K562 (cell line): ENCODE data around the gene LRP1-AS. TPM values are rescaled to one million over a fixed set of nuclear protein-coding genes. Genes with fewer than 3 reads are reported as not detected.

Experiments used
- ATF6 ChIP-seq: sonication (generic); formaldehyde crosslinking; IDR thresholded peaks from 2 replicates; pipeline ENCODE4 v1.4.0; 2020; ENCODE audit warnings: mild to moderate bottlenecking, missing genetic modification reagents
- BMI1 ChIP-seq: fragments of 150-350 bp; IDR thresholded peaks from 2 replicates; pipeline ENCODE4 v1.6.1; 2014; ENCODE audit warnings: low read length
- E2F6 ChIP-seq, 2 experiments: IDR thresholded peaks; 2 replicates each; pipeline ENCODE4 v1.6.1; 2011; ENCODE audit warnings: borderline replicate concordance in 1 of 2, control low read depth in 1 of 2, low read depth in 1 of 2, low read length in 1 of 2, mild to moderate bottlenecking in 1 of 2, mixed read lengths in 1 of 2, moderate library complexity in 1 of 2; ENCODE audit not compliant: insufficient read depth in 1 of 2, insufficient read length in 1 of 2, poor library complexity in 1 of 2, severe bottlenecking in 1 of 2; ENCODE audit errors: extremely low read depth in 1 of 2
- EP300 ChIP-seq: IDR thresholded peaks from 2 replicates; pipeline ENCODE4 v1.6.1; 2012; ENCODE audit warnings: low read length, improper control_type of control experiment
- ID3 ChIP-seq, 2 experiments: fragments of 250-450 bp in 1 of 2; fragments of 450-650 bp in 1 of 2; sonication (Bioruptor Pico) in 1 of 2; IDR thresholded peaks; 2 replicates each; pipeline versions ENCODE4 v1.6.1 to v1.8.0; 2016 to 2021; ENCODE audit warnings: mild to moderate bottlenecking in 2 of 2, moderate library complexity in 2 of 2, missing compliant biosample characterization in 1 of 2, missing genetic modification characterization in 1 of 2
- LCOR ChIP-seq: sonication (generic); formaldehyde crosslinking; IDR thresholded peaks from 2 replicates; pipeline ENCODE4 v1.8.0; 2022; ENCODE audit warnings: mild to moderate bottlenecking, missing genetic modification reagents
- NCOR1 ChIP-seq: fragments of 450-650 bp; IDR thresholded peaks from 2 replicates; pipeline ENCODE4 v1.6.1; 2016; ENCODE audit warnings: mild to moderate bottlenecking, moderate library complexity
- PKNOX1 ChIP-seq: fragments of 450-650 bp; IDR thresholded peaks from 2 replicates; pipeline ENCODE4 v1.6.1; 2016
- POLR2AphosphoS5 ChIP-seq: IDR thresholded peaks from 2 replicates; pipeline ENCODE4 v1.6.1; 2011; ENCODE audit warnings: mild to moderate bottlenecking, low read depth, low read length, moderate library complexity; ENCODE audit not compliant: control insufficient read depth, insufficient read depth
- RCOR1 ChIP-seq, 2 experiments: IDR thresholded peaks; 2 replicates each; pipeline ENCODE4 v1.6.1; 2012; ENCODE audit warnings: low read depth in 2 of 2, low read length in 2 of 2, borderline replicate concordance in 1 of 2, improper control_type of control experiment in 1 of 2
- SIRT6 ChIP-seq: IDR thresholded peaks from one replicate; pipeline ENCODE4 v1.6.1; 2012; ENCODE audit warnings: low read depth, mild to moderate bottlenecking, control low read depth, inconsistent platforms, low read length, moderate library complexity
- SPI1 ChIP-seq: IDR thresholded peaks from 2 replicates; pipeline ENCODE4 v1.6.1; 2011; ENCODE audit warnings: low read depth, low read length, control low read depth, borderline replicate concordance
- TEAD4 ChIP-seq, 2 experiments: sonication (generic) in 1 of 2; formaldehyde crosslinking in 1 of 2; IDR thresholded peaks; 2 replicates each; pipeline versions ENCODE4 v1.6.1 to v1.8.0; 2012 to 2022; ENCODE audit warnings: borderline replicate concordance in 1 of 2, inconsistent platforms in 1 of 2, low read length in 1 of 2, mild to moderate bottlenecking in 1 of 2, missing genetic modification reagents in 1 of 2
- THAP12 ChIP-seq: fragments of 250-450 bp; sonication (Bioruptor Pico); IDR thresholded peaks from 2 replicates; pipeline ENCODE4 v1.9.0; 2021; ENCODE audit warnings: mild to moderate bottlenecking, inconsistent platforms
- ZBTB7A ChIP-seq: IDR thresholded peaks from 2 replicates; pipeline ENCODE4 v1.6.1; 2011; ENCODE audit warnings: low read depth, mild to moderate bottlenecking, low read length, moderate library complexity, borderline replicate concordance; ENCODE audit not compliant: control insufficient read depth
- ZNF695 ChIP-seq: fragments of 450-650 bp; formaldehyde crosslinking; IDR thresholded peaks from 2 replicates; pipeline ENCODE4 v1.4.0; 2020; ENCODE audit warnings: mild to moderate bottlenecking, moderate library complexity
- polyA plus RNA-seq, 8 experiments: library from polyadenylated mRNA; depleted of rRNA in 4 of 8; stranded (reverse) in 5 of 8; unstranded in 3 of 8; fragments of >200 nt; fragmentation: Nextera tagmentation in 2 of 8; fragmentation: Illumina TruSeq in 1 of 8; extraction: Ambion mirVana in 2 of 8; extraction: Trizol in 1 of 8; gene quantifications; 2 replicates each; pipeline versions ENCODE4 v1.2.1 to v1.2.3, GENCODE V29; 2011 to 2014; ENCODE audit warnings: inconsistent platforms in 1 of 8, missing spikeins in 1 of 8
- total RNA-seq, 7 experiments: library from RNA; depleted of rRNA in 6 of 7; stranded (reverse); fragments of >200 nt in 6 of 7; fragmentation: Illumina TruSeq in 2 of 7; extraction: Trizol in 2 of 7; gene quantifications; 2 replicates each; pipeline versions ENCODE4 v1.2.1 to v1.2.3, GENCODE V29; 2011 to 2021; ENCODE audit warnings: low replicate concordance in 1 of 7

The LRP1-AS gene
- total and polyA plus RNA-seq, 9 of the 15 experiments (the other 6 are each of a cell fraction or from before 2014, with no cell fraction given): not detected

- no peak for TF ChIP-seq SIRT6
- TF ChIP-seq ID3 (CRISPR knock-in tag; IDR thresholded peaks at IDR 0.05): no peak
- TF ChIP-seq ID3 (tag; IDR thresholded peaks at IDR 0.05): no peak
- TF ChIP-seq ATF6 (CRISPR knock-in tag): no peak
- TF ChIP-seq LCOR: no peak; the same call in 1 of the 2 replicates
- TF ChIP-seq ZNF695 (CRISPR knock-in tag): no peak
- TF ChIP-seq BMI1: no peak
- TF ChIP-seq RCOR1 (IDR thresholded peaks at IDR 0.05; ENCODE audit: borderline replicate concordance in 1 of 2, low read depth in 2 of 2, low read length in 2 of 2): peak in 1 of 2 experiments; percentile 67; a peak in 1 of 4 replicates
- TF ChIP-seq SPI1: peak; percentile 97
- peak; percentile 82 for TF ChIP-seq NCOR1
- no peak for TF ChIP-seq THAP12 (CRISPR knock-in tag)
- TF ChIP-seq PKNOX1: 0 out of 2 replicates have a peak, but pooled peaks have one; percentile 6
- peak; percentile 41; the same call in 1 of the 2 replicates for TF ChIP-seq EP300
- TF ChIP-seq E2F6 (IDR thresholded peaks at IDR 0.05; ENCODE audit: borderline replicate concordance in 1 of 2, extremely low read depth in 1 of 2, insufficient read depth in 1 of 2, insufficient read length in 1 of 2, low read depth in 1 of 2, low read length in 1 of 2, poor library complexity in 1 of 2, severe bottlenecking in 1 of 2): peak in 1 of 2 experiments; percentile 57
- TF ChIP-seq ZBTB7A: peak; percentile 71; the same call in 1 of the 2 replicates
- TF ChIP-seq POLR2AphosphoS5: peak; percentile 66; the same call in 1 of the 2 replicates
- peak; percentile 57 for TF ChIP-seq TEAD4 (IDR thresholded peaks at IDR 0.05; ENCODE audit: low read length)
- TF ChIP-seq TEAD4 (CRISPR knock-in tag; IDR thresholded peaks at IDR 0.05; ENCODE audit: borderline replicate concordance): no peak
These were observed 45.3 kb downstream of the LRP1-AS start (continued) for GRCh38 chr12:57101892-57102695.
